ENCODE results near the gene MOG.
A peak's percentile ranks its signal among the peaks of the same experiment; 100 is the strongest.

Gene MOG

DNA sequence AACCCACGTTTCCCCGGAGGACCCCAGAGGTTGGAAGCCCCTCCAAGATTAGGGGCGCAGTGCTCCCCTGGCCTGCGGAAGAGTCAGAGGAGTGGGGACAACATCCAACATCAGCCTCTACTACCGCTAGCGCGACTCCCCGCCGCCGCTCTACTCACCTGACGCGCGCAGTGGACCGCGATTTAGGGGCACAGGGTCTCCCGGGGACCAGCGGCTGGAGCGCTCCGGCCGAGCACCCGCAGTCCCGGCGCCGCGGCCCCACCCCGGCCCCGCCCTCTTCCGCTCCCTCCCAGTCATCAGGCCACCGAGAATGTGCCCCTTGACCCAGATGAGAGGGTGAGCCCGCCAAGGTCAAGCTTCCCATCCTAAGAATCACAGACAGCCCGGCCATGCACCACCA, 24.0 kb downstream of the MOG start, which contains the start of gene ZFP57:
TSS of gene ZFP57 (minus strand) at position 249 of the 400 bp plus-strand sequence. CDS start 4,149 bp downstream, outside the sequence.
- H3K4me1 Mint-ChIP-seq = no peaks in the 10 kb centered on the region
- peaks cover 8% of the 10 kb centered on the region for H3K27me3 Mint-ChIP-seq
- no peak within 1 kb of the TSS for H3K27ac Mint-ChIP-seq
- H3K4me3 Mint-ChIP-seq = no peak within 1 kb of the TSS
- H3K9me3 Mint-ChIP-seq = no peaks in the 10 kb centered on the region
- H3K36me3 Mint-ChIP-seq = no peaks in the 10 kb centered on the region
- ATAC-seq = no peak

DNA sequence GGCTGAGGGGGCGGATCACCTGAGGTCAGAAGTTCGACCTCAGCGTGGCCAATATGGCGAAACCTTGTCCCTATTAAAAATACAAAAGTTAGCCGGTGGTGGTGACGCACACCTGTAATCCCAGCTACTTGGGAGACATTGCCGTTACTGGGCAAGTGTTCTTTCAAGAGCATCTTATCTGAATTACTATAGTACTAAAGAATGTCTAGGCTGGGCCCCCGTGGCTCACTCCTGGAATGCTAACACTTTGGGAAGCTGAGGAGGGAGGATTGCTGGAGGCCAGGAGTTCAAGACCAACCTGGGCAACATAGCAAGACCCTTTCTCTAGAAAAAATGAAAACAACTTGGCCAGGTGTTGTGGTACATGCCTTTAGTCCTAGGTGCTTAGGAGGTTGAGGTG, 24.9 kb downstream of the MOG start:
- no peaks in the 10 kb centered on the region for H3K9me3 Mint-ChIP-seq
- no peak overlapping the region for H3K27ac Mint-ChIP-seq
- ATAC-seq = no peak
- no peak overlapping the region for H3K4me3 Mint-ChIP-seq
- no peaks in the 10 kb centered on the region for H3K4me1 Mint-ChIP-seq
- no peaks in the 10 kb centered on the region for H3K36me3 Mint-ChIP-seq
- peaks cover 8% of the 10 kb centered on the region for H3K27me3 Mint-ChIP-seq

DNA sequence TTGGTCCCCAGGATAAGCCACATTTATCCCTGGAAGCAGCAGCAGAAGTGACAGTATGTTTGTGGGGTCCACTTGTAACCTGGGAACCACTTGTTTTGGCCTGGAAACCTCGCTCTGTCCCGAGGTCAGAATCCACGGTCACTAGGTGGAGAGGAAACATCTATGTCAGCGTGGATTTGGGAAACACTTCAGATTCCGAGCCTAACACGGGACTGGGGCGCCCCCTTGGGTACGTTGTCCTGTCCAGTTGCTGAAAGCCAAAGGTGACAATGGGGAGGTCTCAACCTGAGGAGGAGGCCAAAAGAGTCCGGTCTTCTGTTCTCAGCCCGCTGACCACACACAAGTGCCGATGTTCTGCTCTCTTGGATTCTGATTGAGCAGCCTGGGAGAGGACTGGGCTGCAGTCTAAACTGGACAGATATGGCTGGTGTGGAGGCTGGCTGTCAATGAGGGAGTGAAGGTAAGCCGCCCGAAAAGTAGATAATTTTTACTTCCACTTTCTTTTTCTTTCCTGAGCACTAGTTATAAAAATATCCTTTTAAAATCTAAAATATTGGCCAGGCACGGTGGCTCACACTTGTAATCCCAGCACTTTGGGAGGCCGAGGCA, 28.9 kb downstream of the MOG start:
- Mint-ChIP-seq H3K36me3 (no peaks in the 10 kb centered on the region), H3K9me3 (no peaks in the 10 kb centered on the region), H3K27me3 (peaks cover 9% of the 10 kb centered on the region), H3K27ac (no peak overlapping the region), H3K4me3 (no peak overlapping the region), H3K4me1 (no peaks in the 10 kb centered on the region)
- ATAC-seq = no peak

DNA sequence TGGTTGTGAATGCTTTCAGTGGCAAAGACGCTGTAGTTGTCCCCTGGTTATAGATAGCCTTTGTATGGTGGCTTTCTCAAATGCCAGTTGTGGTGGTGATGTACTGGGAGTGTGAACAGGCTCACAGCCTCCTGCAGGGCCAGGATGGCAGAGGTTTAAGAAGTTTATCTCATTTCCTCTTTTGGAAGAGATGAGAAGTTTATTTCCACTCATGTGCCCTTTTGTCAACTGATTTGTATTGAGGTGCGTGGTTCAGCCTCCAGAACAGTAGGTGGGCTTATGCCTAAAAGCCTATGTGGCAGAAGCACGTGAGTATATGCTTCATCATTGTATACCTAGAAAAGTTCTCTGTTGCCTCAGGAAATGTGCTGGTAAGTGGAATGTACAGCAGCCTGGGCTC, 37.7 kb downstream of the MOG start:
- Mint-ChIP-seq H3K36me3 (no peaks in the 10 kb centered on the region), H3K9me3 (peaks cover 6% of the 10 kb centered on the region), H3K4me1 (peaks cover 10% of the 10 kb centered on the region), H3K27ac (peak overlapping the region; percentile 35), H3K4me3 (no peak overlapping the region), H3K27me3 (peaks cover 19% of the 10 kb centered on the region)
- peak; percentile 91 for ATAC-seq

DNA sequence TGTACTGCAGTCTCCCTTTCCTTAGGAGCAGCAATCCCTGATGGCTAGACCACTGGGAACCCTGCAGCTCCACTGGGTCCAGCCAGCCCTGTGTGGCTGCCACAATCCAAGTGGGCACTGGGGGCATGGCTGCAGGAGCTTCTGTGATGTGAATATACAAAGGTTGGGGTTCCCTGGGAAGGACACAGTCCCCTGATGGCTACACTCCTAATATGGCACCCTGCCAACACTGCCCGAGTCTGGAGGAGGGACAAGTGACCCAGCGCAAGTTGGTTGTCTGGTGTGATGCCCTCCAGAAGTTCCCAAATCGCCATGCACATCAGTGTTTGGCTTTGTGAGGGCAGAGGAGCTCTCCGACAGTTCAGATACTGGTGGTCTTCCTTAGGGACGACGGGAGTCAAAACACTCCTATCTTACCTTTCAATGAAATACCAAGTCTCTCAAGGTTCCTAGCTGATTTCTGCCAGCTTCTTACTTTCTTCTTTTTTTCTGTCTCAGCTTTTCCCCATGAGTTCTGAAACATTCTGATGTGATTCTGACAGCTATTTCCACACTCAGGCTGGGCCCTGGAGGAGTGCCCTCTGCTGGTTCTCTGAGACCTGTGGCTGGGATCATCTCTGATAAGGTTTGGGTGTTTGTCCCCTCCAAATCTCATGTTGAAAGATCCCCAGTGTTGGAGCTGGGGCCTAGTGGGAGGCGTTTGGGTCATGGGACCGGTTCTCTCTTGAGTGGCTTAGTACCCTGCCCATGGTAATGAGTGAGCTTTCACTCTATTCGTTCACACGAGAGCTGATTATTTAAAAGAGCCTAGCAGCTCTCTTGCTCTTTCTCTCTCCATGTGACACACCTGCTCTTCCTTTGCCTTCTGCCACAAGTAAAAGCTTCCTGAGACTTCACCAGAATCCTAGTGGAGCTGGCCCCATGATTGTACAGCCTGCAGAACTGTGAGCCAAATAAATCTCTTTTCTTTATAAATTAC, 39.5 kb downstream of the MOG start:
- no peaks in the 10 kb centered on the region for H3K36me3 Mint-ChIP-seq
- no peak for ATAC-seq
- peaks cover 6% of the 10 kb centered on the region for H3K9me3 Mint-ChIP-seq
- H3K4me1 Mint-ChIP-seq = peaks cover 10% of the 10 kb centered on the region
- no peak overlapping the region for H3K4me3 Mint-ChIP-seq
- no peak overlapping the region for H3K27ac Mint-ChIP-seq
- peaks cover 33% of the 10 kb centered on the region for H3K27me3 Mint-ChIP-seq

DNA sequence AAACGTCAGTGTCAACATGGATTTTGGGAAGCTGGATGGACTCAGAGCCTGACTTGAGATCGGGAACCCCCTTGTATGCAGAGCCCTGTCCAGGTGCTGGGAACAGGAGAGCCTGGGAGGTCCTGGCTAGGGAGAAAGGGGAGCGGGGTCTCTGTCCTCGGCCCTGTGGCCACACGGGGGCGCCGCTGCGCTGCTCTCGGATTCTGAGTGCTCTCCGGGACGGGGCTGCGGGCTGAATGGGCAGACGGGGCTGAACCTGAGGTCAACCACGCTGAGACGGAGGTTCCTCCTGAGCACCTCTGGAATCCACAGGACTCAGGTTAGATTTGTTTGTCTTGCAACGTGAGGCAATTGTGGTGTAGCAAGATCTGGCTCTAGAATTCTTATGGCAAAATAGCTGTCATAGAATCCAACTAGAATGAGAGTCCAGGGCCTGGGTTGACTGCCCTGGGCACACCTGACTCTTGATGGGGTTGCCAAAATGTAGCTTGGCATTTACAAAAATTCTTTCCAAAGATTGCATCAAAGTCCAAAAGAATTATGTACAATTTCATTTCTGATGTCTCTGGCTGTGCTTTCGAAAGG, 45.7 kb downstream of the MOG start:
- Mint-ChIP-seq H3K4me3 (no peak overlapping the region), H3K9me3 (no peaks in the 10 kb centered on the region), H3K27ac (no peak overlapping the region), H3K36me3 (no peaks in the 10 kb centered on the region), H3K4me1 (peaks cover 7% of the 10 kb centered on the region), H3K27me3 (peaks cover 66% of the 10 kb centered on the region)
- ATAC-seq = peak; percentile 84

DNA sequence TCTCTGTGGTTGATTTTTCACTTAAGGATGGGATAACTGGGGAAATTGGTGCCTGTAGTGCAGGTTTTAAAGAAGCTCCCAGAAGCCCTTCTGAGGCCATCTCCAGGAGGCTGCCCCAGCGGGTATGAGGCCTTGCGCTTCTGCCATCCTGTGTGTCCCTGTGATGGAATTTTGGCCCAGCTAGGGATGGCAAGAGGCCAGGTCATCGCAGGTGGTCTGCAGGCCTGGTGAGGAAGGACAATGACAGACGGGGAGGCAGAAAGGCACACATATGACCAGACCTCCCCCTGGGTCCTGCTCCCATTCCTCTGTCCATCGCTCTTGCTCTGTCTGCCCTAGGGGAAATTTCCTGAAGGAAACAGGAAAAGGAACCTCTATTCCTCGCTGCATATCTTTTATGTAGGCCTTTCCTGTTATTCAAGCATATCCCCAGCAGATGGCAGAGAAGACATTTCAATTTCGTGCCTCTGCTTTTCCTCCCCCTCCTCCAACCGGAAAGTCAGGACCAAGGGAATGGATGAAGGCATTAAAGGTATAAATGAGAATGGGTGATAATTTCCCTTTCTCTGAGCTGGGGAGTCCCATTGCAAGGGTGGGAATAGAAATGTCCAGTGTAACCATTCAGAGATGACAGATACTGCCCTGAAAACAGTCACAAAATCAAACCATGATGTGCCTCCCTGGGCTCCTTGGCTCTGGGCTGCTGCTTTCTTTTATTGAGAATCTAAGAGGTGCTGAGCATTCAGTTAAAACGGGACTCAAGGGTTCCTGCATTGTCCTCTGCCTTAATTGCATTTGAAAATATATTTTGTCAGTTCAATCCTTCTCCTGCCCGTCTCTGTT, 48.7 kb downstream of the MOG start:
- no peaks in the 10 kb centered on the region for H3K9me3 Mint-ChIP-seq
- no peak for ATAC-seq
- no peaks in the 10 kb centered on the region for H3K36me3 Mint-ChIP-seq
- H3K27ac Mint-ChIP-seq = no peak overlapping the region
- H3K4me3 Mint-ChIP-seq = no peak overlapping the region
- peaks cover 27% of the 10 kb centered on the region for H3K4me1 Mint-ChIP-seq
- H3K27me3 Mint-ChIP-seq = peaks cover 37% of the 10 kb centered on the region

DNA sequence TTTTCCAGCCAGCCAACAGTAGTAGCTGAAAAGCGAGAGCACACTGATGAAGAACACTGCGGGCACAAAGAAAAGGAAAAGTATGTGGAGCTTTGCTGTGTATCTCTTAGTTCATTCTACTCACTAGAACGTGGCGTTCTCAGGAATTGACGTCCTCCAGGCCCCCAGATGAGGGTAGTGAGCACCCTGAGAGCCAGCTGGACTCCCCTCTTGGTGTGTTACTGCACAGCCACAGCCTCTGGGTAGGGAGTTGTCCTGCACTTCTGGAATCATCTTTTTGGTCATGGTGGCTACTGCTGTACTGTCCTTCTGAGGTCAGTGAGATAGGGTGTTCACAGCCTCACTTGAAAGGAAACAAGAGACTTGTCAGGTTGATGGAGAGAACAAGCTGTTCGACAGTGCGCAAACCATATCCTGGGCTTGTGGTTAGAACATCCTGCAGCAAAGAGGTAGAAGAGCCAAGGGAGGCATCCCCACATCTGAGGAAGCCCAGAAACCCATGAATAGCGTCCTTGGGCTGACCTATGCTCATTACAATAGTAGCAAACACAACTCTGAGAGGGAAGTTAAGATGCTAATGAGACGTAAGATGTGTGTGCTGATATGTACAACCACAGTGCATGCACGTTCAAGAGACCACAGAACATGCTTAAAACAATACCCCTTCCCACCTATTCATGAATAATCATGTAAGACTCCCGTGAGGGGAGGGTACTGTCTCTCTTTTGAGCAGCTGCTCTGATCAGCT, 51.7 kb downstream of the MOG start:
- Mint-ChIP-seq H3K4me1 (peaks cover 19% of the 10 kb centered on the region), H3K4me3 (peak overlapping the region; percentile 69), H3K9me3 (no peaks in the 10 kb centered on the region), H3K27me3 (peaks cover 13% of the 10 kb centered on the region), H3K36me3 (no peaks in the 10 kb centered on the region), H3K27ac (peak overlapping the region; percentile 65)
- ATAC-seq = peak; percentile 88

DNA sequence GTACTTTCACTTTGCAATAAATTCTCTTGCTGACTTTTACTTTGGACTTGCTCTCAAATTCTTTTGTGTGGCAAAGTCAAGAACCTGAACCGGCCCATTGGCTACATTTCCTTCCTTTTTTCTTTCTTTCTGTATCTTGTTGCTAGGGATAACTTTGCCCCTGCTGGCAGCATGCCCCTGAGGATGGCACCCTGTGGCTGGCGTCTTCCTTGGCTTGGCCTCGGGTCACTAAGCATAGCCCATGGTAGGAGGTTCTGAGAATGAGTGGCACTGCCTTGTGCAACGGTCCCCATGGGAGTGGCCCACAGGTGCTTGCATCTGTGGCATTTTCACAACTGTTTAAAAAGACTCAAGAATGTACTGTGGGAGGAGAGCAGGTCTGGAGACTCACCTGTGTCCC, 52.3 kb downstream of the MOG start:
- Mint-ChIP-seq H3K27me3 (peaks cover 7% of the 10 kb centered on the region), H3K27ac (peak overlapping the region; percentile 65), H3K4me1 (peaks cover 19% of the 10 kb centered on the region), H3K4me3 (peak overlapping the region; percentile 69), H3K9me3 (no peaks in the 10 kb centered on the region), H3K36me3 (no peaks in the 10 kb centered on the region)
- ATAC-seq = peak; percentile 82

DNA sequence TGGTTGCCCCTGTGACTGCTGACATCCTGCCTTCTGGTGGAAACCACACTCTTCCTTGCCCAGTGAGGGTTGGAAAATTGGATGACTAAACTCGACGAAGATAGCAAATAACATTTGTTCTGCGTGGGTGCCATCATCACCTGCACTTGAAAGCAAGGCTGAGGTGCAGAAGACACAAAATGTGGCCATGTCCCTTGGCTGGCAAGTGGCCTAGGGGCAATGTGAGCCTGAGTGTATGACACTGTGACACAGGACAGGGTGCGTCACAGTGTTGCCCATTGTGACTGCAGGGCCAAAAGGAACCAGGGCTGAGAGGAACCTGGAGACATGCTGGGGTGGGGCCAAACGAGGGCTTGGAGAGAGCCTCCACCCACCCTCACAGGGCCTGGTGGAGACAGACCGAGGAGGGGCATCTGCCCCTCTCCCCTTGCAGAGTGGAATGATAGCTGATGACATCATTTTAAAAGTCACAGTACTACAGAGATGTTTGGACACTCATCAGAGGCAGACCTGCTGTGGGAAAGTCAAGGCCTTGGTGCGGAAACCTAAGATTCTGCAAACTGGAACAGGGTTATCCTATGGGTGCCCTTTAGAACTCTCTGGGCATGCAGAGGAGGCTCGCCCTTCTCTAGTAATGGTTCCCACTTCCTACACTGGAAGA, 53.5 kb downstream of the MOG start:
- Mint-ChIP-seq H3K4me1 (peaks cover 19% of the 10 kb centered on the region), H3K4me3 (no peak overlapping the region), H3K9me3 (no peaks in the 10 kb centered on the region), H3K27ac (no peak overlapping the region), H3K36me3 (no peaks in the 10 kb centered on the region), H3K27me3 (no peaks in the 10 kb centered on the region)
- ATAC-seq = no peak

DNA sequence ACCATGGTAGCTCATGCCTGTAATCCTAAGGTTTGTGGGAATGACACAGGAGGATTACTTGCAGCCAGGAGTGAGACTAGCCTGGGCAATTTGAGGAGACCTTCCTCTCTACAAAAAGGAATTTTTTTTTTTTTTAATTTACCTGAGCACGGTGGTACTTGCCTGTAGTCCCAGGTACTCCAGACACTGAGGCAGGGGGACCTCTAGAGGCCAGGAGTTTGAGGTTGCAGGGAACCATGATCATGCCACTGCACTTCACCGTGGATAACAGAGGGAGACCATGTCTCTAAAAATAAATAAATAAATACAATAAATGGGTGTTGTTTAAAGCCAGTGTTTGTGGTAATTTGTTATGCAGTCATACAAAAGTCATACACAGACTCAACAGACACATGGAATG, 64.0 kb downstream of the MOG start:
- no peaks in the 10 kb centered on the region for H3K27me3 Mint-ChIP-seq
- ATAC-seq = no peak
- peaks cover 28% of the 10 kb centered on the region for H3K4me1 Mint-ChIP-seq
- H3K36me3 Mint-ChIP-seq = peaks cover 26% of the 10 kb centered on the region
- H3K4me3 Mint-ChIP-seq = no peak overlapping the region
- H3K27ac Mint-ChIP-seq = peak overlapping the region; percentile 96
- H3K9me3 Mint-ChIP-seq = no peaks in the 10 kb centered on the region
